ENCODE data around the gene DLGAP5. TPM values are rescaled to one million over a fixed set of nuclear protein-coding genes. Genes with fewer than 3 reads are reported as not detected.

DLGAP5 gene
- total and polyA plus RNA-seq, 2 of the 13 experiments (the other 11 are each of a cell fraction or from before 2014, with no cell fraction given): 7.7 to 55.8 TPM

DNA sequence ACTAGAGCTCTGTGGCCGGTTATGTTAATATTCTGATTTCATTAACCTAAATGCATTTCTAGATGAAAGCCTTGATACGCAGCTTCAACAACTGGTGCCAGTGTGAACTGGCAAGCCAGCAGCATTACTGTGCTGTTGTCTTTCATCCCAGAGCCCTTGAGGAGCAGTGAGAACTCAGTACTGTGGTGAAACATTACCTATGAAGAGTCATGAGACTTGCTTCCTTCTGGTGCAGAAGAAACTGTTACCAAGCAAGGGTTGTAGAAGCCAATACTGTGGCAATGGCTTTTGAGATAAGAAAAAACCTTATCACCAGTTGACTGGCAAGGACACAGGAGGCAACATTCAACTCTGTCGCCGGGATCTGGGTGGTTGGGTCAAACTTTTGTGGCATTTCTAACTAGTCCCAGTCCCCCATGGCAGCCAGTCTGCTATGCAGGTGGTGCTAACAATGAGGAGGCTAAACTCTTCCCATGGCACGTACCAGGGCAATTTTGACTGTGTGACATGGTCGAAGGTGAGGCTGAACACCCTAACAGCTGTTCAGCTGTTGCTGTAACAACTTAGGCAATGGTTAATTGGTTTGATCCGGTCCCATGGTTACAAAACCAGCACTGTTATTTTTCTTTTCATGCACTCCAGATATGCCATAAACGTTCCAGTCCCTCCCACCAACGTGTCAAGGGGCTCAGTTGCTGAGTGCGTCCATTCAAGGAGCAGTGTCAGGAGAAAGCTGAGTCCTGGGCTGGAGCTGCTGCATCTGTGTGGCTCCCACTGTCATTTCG, 74.9 kb downstream of the DLGAP5 start (continued):
- TF ChIP-seq HNF4G (IDR thresholded peaks at IDR 0.05; ENCODE audit: borderline replicate concordance, low read depth, low read length): peak; percentile 69; the same call in 1 of the 2 replicates
- no peak for TF ChIP-seq HNF4G (CRISPR knock-in tag; IDR thresholded peaks at IDR 0.05; ENCODE audit: borderline replicate concordance, low read depth)
- TF ChIP-seq NRL (CRISPR knock-in tag; IDR thresholded peaks at IDR 0.05; ENCODE audit: borderline replicate concordance): no peak
- TF ChIP-seq, protein P1, sequence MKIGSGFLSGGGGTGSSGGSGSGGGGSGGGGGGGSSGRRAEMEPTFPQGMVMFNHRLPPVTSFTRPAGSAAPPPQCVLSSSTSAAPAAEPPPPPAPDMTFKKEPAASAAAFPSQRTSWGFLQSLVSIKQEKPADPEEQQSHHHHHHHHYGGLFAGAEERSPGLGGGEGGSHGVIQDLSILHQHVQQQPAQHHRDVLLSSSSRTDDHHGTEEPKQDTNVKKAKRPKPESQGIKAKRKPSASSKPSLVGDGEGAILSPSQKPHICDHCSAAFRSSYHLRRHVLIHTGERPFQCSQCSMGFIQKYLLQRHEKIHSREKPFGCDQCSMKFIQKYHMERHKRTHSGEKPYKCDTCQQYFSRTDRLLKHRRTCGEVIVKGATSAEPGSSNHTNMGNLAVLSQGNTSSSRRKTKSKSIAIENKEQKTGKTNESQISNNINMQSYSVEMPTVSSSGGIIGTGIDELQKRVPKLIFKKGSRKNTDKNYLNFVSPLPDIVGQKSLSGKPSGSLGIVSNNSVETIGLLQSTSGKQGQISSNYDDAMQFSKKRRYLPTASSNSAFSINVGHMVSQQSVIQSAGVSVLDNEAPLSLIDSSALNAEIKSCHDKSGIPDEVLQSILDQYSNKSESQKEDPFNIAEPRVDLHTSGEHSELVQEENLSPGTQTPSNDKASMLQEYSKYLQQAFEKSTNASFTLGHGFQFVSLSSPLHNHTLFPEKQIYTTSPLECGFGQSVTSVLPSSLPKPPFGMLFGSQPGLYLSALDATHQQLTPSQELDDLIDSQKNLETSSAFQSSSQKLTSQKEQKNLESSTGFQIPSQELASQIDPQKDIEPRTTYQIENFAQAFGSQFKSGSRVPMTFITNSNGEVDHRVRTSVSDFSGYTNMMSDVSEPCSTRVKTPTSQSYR (CRISPR knock-in tag; IDR thresholded peaks at IDR 0.05; ENCODE audit: borderline replicate concordance): no peak
- TF ChIP-seq ZNF343 (CRISPR knock-in tag; IDR thresholded peaks at IDR 0.05): no peak
- no peak for TF ChIP-seq ZNF672 (CRISPR knock-in tag; IDR thresholded peaks at IDR 0.05)
- TF ChIP-seq ZNF432 (CRISPR knock-in tag; IDR thresholded peaks at IDR 0.05; ENCODE audit: borderline replicate concordance): no peak
- no peak for TF ChIP-seq MZF1 (CRISPR knock-in tag; IDR thresholded peaks at IDR 0.05; ENCODE audit: borderline replicate concordance)
- TF ChIP-seq PTBP1 (IDR thresholded peaks at IDR 0.05; ENCODE audit: low read depth, low read length, poor library complexity, severe bottlenecking): no peak
- TF ChIP-seq, protein P2, sequence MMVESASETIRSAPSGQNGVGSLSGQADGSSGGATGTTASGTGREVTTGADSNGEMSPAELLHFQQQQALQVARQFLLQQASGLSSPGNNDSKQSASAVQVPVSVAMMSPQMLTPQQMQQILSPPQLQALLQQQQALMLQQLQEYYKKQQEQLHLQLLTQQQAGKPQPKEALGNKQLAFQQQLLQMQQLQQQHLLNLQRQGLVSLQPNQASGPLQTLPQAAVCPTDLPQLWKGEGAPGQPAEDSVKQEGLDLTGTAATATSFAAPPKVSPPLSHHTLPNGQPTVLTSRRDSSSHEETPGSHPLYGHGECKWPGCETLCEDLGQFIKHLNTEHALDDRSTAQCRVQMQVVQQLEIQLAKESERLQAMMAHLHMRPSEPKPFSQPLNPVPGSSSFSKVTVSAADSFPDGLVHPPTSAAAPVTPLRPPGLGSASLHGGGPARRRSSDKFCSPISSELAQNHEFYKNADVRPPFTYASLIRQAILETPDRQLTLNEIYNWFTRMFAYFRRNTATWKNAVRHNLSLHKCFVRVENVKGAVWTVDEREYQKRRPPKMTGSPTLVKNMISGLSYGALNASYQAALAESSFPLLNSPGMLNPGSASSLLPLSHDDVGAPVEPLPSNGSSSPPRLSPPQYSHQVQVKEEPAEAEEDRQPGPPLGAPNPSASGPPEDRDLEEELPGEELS (CRISPR knock-in tag; IDR thresholded peaks at IDR 0.05): peak; percentile 47; the same call in 1 of the 2 replicates
- TF ChIP-seq MTA3 (CRISPR knock-in tag; IDR thresholded peaks at IDR 0.05): no peak
- no peak for TF ChIP-seq BORCS8-MEF2B (CRISPR knock-in tag; IDR thresholded peaks at IDR 0.05)
- TF ChIP-seq ZNF788 (CRISPR knock-in tag; IDR thresholded peaks at IDR 0.05; ENCODE audit: borderline replicate concordance): no peak
- TF ChIP-seq ZNF558 (CRISPR knock-in tag; IDR thresholded peaks at IDR 0.05; ENCODE audit: borderline replicate concordance): no peak
- peak; percentile 54; the same call in 1 of the 2 replicates for TF ChIP-seq SP4 (CRISPR knock-in tag; IDR thresholded peaks at IDR 0.05)
- no peak for TF ChIP-seq ZNF33B (CRISPR knock-in tag; IDR thresholded peaks at IDR 0.05)
- no peak for TF ChIP-seq HNRNPK (IDR thresholded peaks at IDR 0.05; ENCODE audit: low read depth, low read length, poor library complexity, severe bottlenecking)
- no peak for TF ChIP-seq U2AF1 (optimal IDR thresholded peaks at IDR 0.05; ENCODE audit: low read depth, low read length)
- TF ChIP-seq ZNF749 (CRISPR knock-in tag; IDR thresholded peaks at IDR 0.05; ENCODE audit: borderline replicate concordance): no peak
- no peak for TF ChIP-seq PCBP2 (optimal IDR thresholded peaks at IDR 0.05; ENCODE audit: low read depth, low read length, poor library complexity, severe bottlenecking)
- peak; percentile 48; the same call in 1 of the 2 replicates for TF ChIP-seq RFX1 (IDR thresholded peaks at IDR 0.05)
- TF ChIP-seq ZNF580 (CRISPR knock-in tag; IDR thresholded peaks at IDR 0.05; ENCODE audit: borderline replicate concordance, low read depth): no peak
- TF ChIP-seq RFX5 (IDR thresholded peaks at IDR 0.05; ENCODE audit: low read depth, low read length): no peak
- TF ChIP-seq ZNF557 (CRISPR knock-in tag; IDR thresholded peaks at IDR 0.05): no peak
- no peak for TF ChIP-seq TGIF2 (CRISPR knock-in tag; IDR thresholded peaks at IDR 0.05)
- TF ChIP-seq ADNP (CRISPR knock-in tag; IDR thresholded peaks at IDR 0.05): no peak
